H1 (cell line): ENCODE results near the gene MNAT1. TPM values are rescaled to one million over a fixed set of nuclear protein-coding genes. Genes with fewer than 3 reads are reported as not detected.

Source experiments
- CTCF ChIA-PET: fragments of 300-600 bp; sonication (Branson Sonifier 250); formaldehyde crosslinking; loops from one replicate; lab custom pipeline; 2021; ENCODE audit not compliant: partially characterized antibody; lab: Charles Lee
- POLR2A ChIA-PET: fragments of 300-600 bp; sonication (Branson Sonifier 250); formaldehyde crosslinking; loops from one replicate; lab custom pipeline; 2021; ENCODE audit warnings: inconsistent platforms; ENCODE audit not compliant: partially characterized antibody; lab: Charles Lee
- DNase-seq, 2 experiments: peaks; one replicate each; pipeline versions ENCODE4 v3.0.0 to v3.0.0-alpha.2; 2010 to 2022; ENCODE audit warnings: low spot score in 2 of 2, low read depth in 1 of 2, mixed read lengths in 1 of 2
- FAIRE-seq: peaks from 2 replicates; lab custom pipeline; 2011; peaks lifted over from hg19 to GRCh38; lab: Jason Lieb, UNC
- H2AFZ ChIP-seq: 2 replicates; pipeline ENCODE4 v1.8.1; 2012; ENCODE audit warnings: low read length, inconsistent platforms
- H2AK5ac ChIP-seq: 2 replicates; pipeline ENCODE4 v1.6.1; 2013; ENCODE audit warnings: low read depth, low read length
- H2BK120ac ChIP-seq: replicated peaks from 2 replicates; pipeline ENCODE3; 2013; ENCODE audit warnings: low read depth, low read length, inconsistent platforms
- H2BK12ac ChIP-seq: 2 replicates; pipeline ENCODE4 v1.6.1; 2013; ENCODE audit warnings: low read depth, low read length
- H2BK15ac ChIP-seq: 2 replicates; pipeline ENCODE4 v1.6.1; 2013; ENCODE audit warnings: low read length
- H2BK20ac ChIP-seq: 2 replicates; pipeline ENCODE4 v1.6.1; 2013; ENCODE audit warnings: low read length
- H2BK5ac ChIP-seq: 2 replicates; pipeline ENCODE4 v1.6.1; 2013; ENCODE audit warnings: low read depth, low read length
- H3K14ac ChIP-seq: 2 replicates; pipeline ENCODE4 v1.6.1; 2013; ENCODE audit warnings: inconsistent platforms; ENCODE audit not compliant: insufficient read length
- H3K18ac ChIP-seq: 2 replicates; pipeline ENCODE4 v1.6.1; 2013; ENCODE audit warnings: low read length; ENCODE audit errors: extremely low read depth
- H3K23ac ChIP-seq: 2 replicates; pipeline ENCODE4 v1.6.1; 2013; ENCODE audit warnings: inconsistent platforms; ENCODE audit not compliant: insufficient read length
- H3K23me2 ChIP-seq: 2 replicates; pipeline ENCODE4 v1.6.1; 2013; ENCODE audit warnings: low read depth, low read length
- H3K27ac ChIP-seq: 2 replicates; pipeline ENCODE4 v1.6.1; 2011; ENCODE audit warnings: low read depth, low read length, inconsistent platforms
- H3K27me3 ChIP-seq, 4 experiments: replicated peaks in 1 of 4; 1 replicate in 1 of 4; 2 replicates in 3 of 4; pipeline versions ENCODE4 v1.6.1 to v1.8.1; 2011 to 2013; ENCODE audit warnings: low read length in 3 of 4, mild to moderate bottlenecking in 3 of 4, inconsistent platforms in 2 of 4, mixed read lengths in 2 of 4, moderate library complexity in 1 of 4; ENCODE audit not compliant: control insufficient read depth in 3 of 4, insufficient read depth in 3 of 4; ENCODE audit errors: extremely low read depth in 1 of 4
- H3K36me3 ChIP-seq, 4 experiments: 2 replicates each; pipeline versions ENCODE4 v1.6.1 to v1.8.1; 2011 to 2013; ENCODE audit warnings: mild to moderate bottlenecking in 4 of 4, low read length in 3 of 4, moderate library complexity in 2 of 4, control low read depth in 1 of 4, inconsistent platforms in 1 of 4; ENCODE audit not compliant: insufficient read depth in 4 of 4, control insufficient read depth in 2 of 4
- H3K4ac ChIP-seq: replicated peaks from 2 replicates; pipeline ENCODE3; 2013; ENCODE audit warnings: low read length, low read depth, mixed read lengths, inconsistent platforms; ENCODE audit not compliant: insufficient read length
- H3K4me1 ChIP-seq, 4 experiments: replicated peaks in 1 of 4; 1 replicate in 1 of 4; 2 replicates in 3 of 4; pipeline versions ENCODE4 v1.6.1 to v1.8.1; 2011 to 2013; ENCODE audit warnings: low read length in 3 of 4, inconsistent platforms in 2 of 4, mixed read lengths in 1 of 4; ENCODE audit not compliant: insufficient read depth in 4 of 4, control insufficient read depth in 3 of 4
- H3K4me2 ChIP-seq, 2 experiments: 2 replicates each; pipeline versions ENCODE4 v1.6.1 to v1.8.1; 2011 to 2013; ENCODE audit warnings: low read depth in 2 of 2, low read length in 2 of 2, control low read depth in 1 of 2, inconsistent platforms in 1 of 2, mild to moderate bottlenecking in 1 of 2; ENCODE audit not compliant: insufficient read depth in 1 of 2
- H3K4me3 ChIP-seq, 4 experiments: fragments of 200-600, 300-600 bp in 1 of 4; sonication (generic), shearing (Covaris generic), sonication (Bioruptor Twin) in 1 of 4; 2 replicates each; pipeline versions ENCODE4 v1.5.1 to v1.8.1; 2011 to 2016; ENCODE audit warnings: low read length in 4 of 4, low read depth in 3 of 4, control low read depth in 2 of 4, inconsistent platforms in 2 of 4, mild to moderate bottlenecking in 2 of 4, mixed read lengths in 1 of 4, moderate library complexity in 1 of 4; ENCODE audit not compliant: insufficient read depth in 2 of 4; ENCODE audit errors: extremely low read depth in 1 of 4
- H3K56ac ChIP-seq: replicated peaks from 2 replicates; pipeline ENCODE3; 2013; ENCODE audit warnings: low read depth, mild to moderate bottlenecking, mixed read lengths, low read length, inconsistent platforms; ENCODE audit not compliant: insufficient read length
- H3K79me1 ChIP-seq: 2 replicates; pipeline ENCODE4 v1.6.1; 2013; ENCODE audit warnings: low read depth, low read length, control low read depth
- H3K79me2 ChIP-seq, 2 experiments: 2 replicates each; pipeline versions ENCODE4 v1.6.1 to v1.8.1; 2012 to 2013; ENCODE audit warnings: low read length in 2 of 2, mild to moderate bottlenecking in 2 of 2, inconsistent platforms in 1 of 2; ENCODE audit not compliant: insufficient read depth in 2 of 2, control insufficient read depth in 1 of 2
- H3K9ac ChIP-seq, 4 experiments: replicated peaks in 1 of 4; 1 replicate in 1 of 4; 2 replicates in 3 of 4; pipeline versions ENCODE4 v1.6.1 to v1.8.1; 2011 to 2013; ENCODE audit warnings: low read depth in 3 of 4, low read length in 3 of 4, control low read depth in 2 of 4, mild to moderate bottlenecking in 2 of 4, moderate library complexity in 2 of 4, inconsistent platforms in 1 of 4; ENCODE audit errors: extremely low read depth in 1 of 4
- H3K9me3 ChIP-seq, 2 experiments: 2 replicates each; pipeline versions ENCODE4 v1.6.1 to v1.8.1; 2012 to 2013; ENCODE audit warnings: mild to moderate bottlenecking in 2 of 2, moderate library complexity in 2 of 2, control low read depth in 1 of 2, inconsistent platforms in 1 of 2, low read depth in 1 of 2, low read length in 1 of 2, mixed read lengths in 1 of 2; ENCODE audit not compliant: insufficient read depth in 2 of 2
- H4K20me1 ChIP-seq, 2 experiments: replicated peaks in 1 of 2; 2 replicates each; pipeline versions ENCODE3 to v1.8.1; 2011 to 2013; ENCODE audit warnings: inconsistent platforms in 2 of 2, low read length in 2 of 2, mild to moderate bottlenecking in 1 of 2; ENCODE audit not compliant: insufficient read depth in 2 of 2, control insufficient read depth in 1 of 2
- H4K5ac ChIP-seq: 2 replicates; pipeline ENCODE4 v1.6.1; 2013; ENCODE audit warnings: low read length, low read depth, mixed read lengths, inconsistent platforms; ENCODE audit not compliant: insufficient read length
- H4K8ac ChIP-seq: 2 replicates; pipeline ENCODE4 v1.8.0; 2013; ENCODE audit warnings: mild to moderate bottlenecking, moderate library complexity, low read length, inconsistent platforms; ENCODE audit not compliant: insufficient read depth; ENCODE audit errors: extremely low read depth
- H4K91ac ChIP-seq: replicated peaks from 2 replicates; pipeline ENCODE3; 2013; ENCODE audit warnings: low read length, mixed read lengths, inconsistent platforms; ENCODE audit not compliant: insufficient read length
- BACH1 ChIP-seq: IDR thresholded peaks from 2 replicates; pipeline ENCODE4 v1.6.1; 2012; ENCODE audit warnings: low read length, improper control_type of control experiment
- BRCA1 ChIP-seq: IDR thresholded peaks from 2 replicates; pipeline ENCODE4 v1.6.1; 2012; ENCODE audit warnings: low read depth, low read length, improper control_type of control experiment
- CEBPB ChIP-seq: IDR thresholded peaks from 2 replicates; pipeline ENCODE4 v1.6.1; 2012; ENCODE audit warnings: low read depth, low read length
- EZH2 ChIP-seq: fragments of 200-600 bp; sonication (generic); IDR thresholded peaks from 2 replicates; pipeline ENCODE4 v1.7.1; 2012; ENCODE audit warnings: low read depth, mild to moderate bottlenecking, moderate library complexity, low read length, inconsistent platforms; ENCODE audit not compliant: severe bottlenecking
- KDM4A ChIP-seq: IDR thresholded peaks from one replicate; pipeline ENCODE4 v1.7.1; 2012; ENCODE audit warnings: low read depth, mild to moderate bottlenecking, moderate library complexity, low read length, inconsistent platforms; ENCODE audit not compliant: severe bottlenecking
- RFX5 ChIP-seq: IDR thresholded peaks from 2 replicates; pipeline ENCODE4 v1.6.1; 2011; ENCODE audit warnings: low read depth, low read length, improper control_type of control experiment, borderline replicate concordance
- SIN3A ChIP-seq, 2 experiments: IDR thresholded peaks in 1 of 2; conservative IDR thresholded peaks in 1 of 2; 2 replicates each; pipeline ENCODE4 v1.6.1; 2011 to 2012; ENCODE audit warnings: low read length in 2 of 2, improper control_type of control experiment in 1 of 2, low read depth in 1 of 2, mild to moderate bottlenecking in 1 of 2
- SP1 ChIP-seq: IDR thresholded peaks from 2 replicates; pipeline ENCODE4 v1.6.1; 2011; ENCODE audit warnings: low read depth, low read length
- TCF12 ChIP-seq: IDR thresholded peaks from 2 replicates; pipeline ENCODE4 v1.6.1; 2011; ENCODE audit warnings: low read depth, mild to moderate bottlenecking, low read length
- ZNF274 ChIP-seq: IDR thresholded peaks from 2 replicates; pipeline ENCODE4 v1.7.0; 2012; ENCODE audit warnings: low read length, borderline replicate concordance; ENCODE audit errors: extremely low read depth
- polyA plus RNA-seq, 7 experiments: library from polyadenylated mRNA; depleted of rRNA in 3 of 7; stranded (reverse) in 5 of 7; unstranded in 2 of 7; fragments of >200 nt in 5 of 7; fragments of 200-250 nt in 2 of 7; gene quantifications; 1 replicate in 5 of 7; 2 replicates in 1 of 7; 4 replicates in 1 of 7; pipeline versions ENCODE4 v1.2.1 to v1.2.3, GENCODE V29; 2011 to 2013; ENCODE audit warnings: missing spikeins in 2 of 7, mixed read lengths in 2 of 7
- total RNA-seq: library from RNA; stranded (reverse); fragmentation: NEBNext Ultra II Directional; extraction: Animal tissue kit (Norgen Biotek cat#: 25700); gene quantifications from 2 replicates; pipeline ENCODE4 v1.2.1, GENCODE V29; 2021

MNAT1 gene
- total and polyA plus RNA-seq, 2 of the 8 experiments (the other 6 are each of a cell fraction or from before 2014, with no cell fraction given) = 34.7 to 52.1 TPM

- H3K4ac ChIP-seq = no peak overlapping the region
- no peaks in the 10 kb centered on the region for H3K23me2 ChIP-seq
- peaks cover 4% of the 10 kb centered on the region; the same call in 1 of the 2 replicates for H3K79me1 ChIP-seq
- H2BK12ac ChIP-seq = no peak overlapping the region
- H3K4me2 ChIP-seq = peak overlapping the region; percentile 5 to 36; a peak in 2 of 4 replicates
- ChIA-PET CTCF (interaction anchor here (0.6 to 1.0 kb wide), 3 partner anchors 38 to 315 kb away, joined by 3 to 4 read pairs (median 4); no protein-coding TSS in a partner anchor), POLR2A (interaction anchor here (1.2 kb wide), 1 partner anchor 17 kb away, joined by 3 read pairs; no protein-coding TSS in a partner anchor)
- no peaks in the 10 kb centered on the region for H4K20me1 ChIP-seq
- H3K9me3 ChIP-seq = no peaks in the 10 kb centered on the region
- FAIRE-seq = peak; percentile 7
- no peak overlapping the region for H2BK120ac ChIP-seq
- H3K56ac ChIP-seq = no peak overlapping the region
- H2BK20ac ChIP-seq = no peak overlapping the region
- H2BK15ac ChIP-seq = no peak overlapping the region
- H3K79me2 ChIP-seq = peaks cover 0 to 16% of the 10 kb centered on the region in 2 experiments; a peak in 2 of 4 replicates
- H3K27me3 ChIP-seq = no peaks in the 10 kb centered on the region
- H3K36me3 ChIP-seq = peaks cover 0 to 28% (median 5%) of the 10 kb centered on the region in 4 experiments; a peak in 3 of 8 replicates
- H3K14ac ChIP-seq = no peak overlapping the region
- H3K4me1 ChIP-seq = peaks cover 0 to 5% (median 2%) of the 10 kb centered on the region in 4 experiments; a peak in 4 of 7 replicates
- no peak overlapping the region for H3K9ac ChIP-seq
- H2AK5ac ChIP-seq = no peak overlapping the region
- H4K8ac ChIP-seq = no peak overlapping the region
- no peak for DNase-seq
- H4K91ac ChIP-seq = no peak overlapping the region
- H2BK5ac ChIP-seq = no peak overlapping the region
- no peak overlapping the region for H3K23ac ChIP-seq
- no peak overlapping the region for H3K18ac ChIP-seq
- no peak overlapping the region for H2AFZ ChIP-seq
- no peak overlapping the region for H3K4me3 ChIP-seq
- H4K5ac ChIP-seq = no peak overlapping the region
- H3K27ac ChIP-seq = no peak overlapping the region
- TF ChIP-seq BACH1 (no peak), SIN3A (conservative IDR thresholded peaks at IDR 0.05 in 1 of 2, IDR thresholded peaks at IDR 0.05 in 1 of 2; ENCODE audit: low read depth in 1 of 2, low read length in 2 of 2) (no peak), ZNF274 (no peak), EZH2 (no peak), CEBPB (no peak), SP1 (no peak), KDM4A (no peak), TCF12 (no peak), RFX5 (no peak), BRCA1 (no peak)
Measured at GRCh38 chr14:60710494-60710893, 24.1 kb upstream of the MNAT1 start.
